HG02943 (cell line): ENCODE results near the gene PLBD2.

ENCODE experiments used
- ATAC-seq: cut with Tn5 transposase; IDR thresholded peaks from one replicate; pipeline ENCODE4 v1.9.1; 2021; ENCODE audit warnings: mild to moderate bottlenecking, low read depth, moderate library complexity; ENCODE audit not compliant: unreplicated experiment

Gene PLBD2, protein sequence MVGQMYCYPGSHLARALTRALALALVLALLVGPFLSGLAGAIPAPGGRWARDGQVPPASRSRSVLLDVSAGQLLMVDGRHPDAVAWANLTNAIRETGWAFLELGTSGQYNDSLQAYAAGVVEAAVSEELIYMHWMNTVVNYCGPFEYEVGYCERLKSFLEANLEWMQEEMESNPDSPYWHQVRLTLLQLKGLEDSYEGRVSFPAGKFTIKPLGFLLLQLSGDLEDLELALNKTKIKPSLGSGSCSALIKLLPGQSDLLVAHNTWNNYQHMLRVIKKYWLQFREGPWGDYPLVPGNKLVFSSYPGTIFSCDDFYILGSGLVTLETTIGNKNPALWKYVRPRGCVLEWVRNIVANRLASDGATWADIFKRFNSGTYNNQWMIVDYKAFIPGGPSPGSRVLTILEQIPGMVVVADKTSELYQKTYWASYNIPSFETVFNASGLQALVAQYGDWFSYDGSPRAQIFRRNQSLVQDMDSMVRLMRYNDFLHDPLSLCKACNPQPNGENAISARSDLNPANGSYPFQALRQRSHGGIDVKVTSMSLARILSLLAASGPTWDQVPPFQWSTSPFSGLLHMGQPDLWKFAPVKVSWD

DNA sequence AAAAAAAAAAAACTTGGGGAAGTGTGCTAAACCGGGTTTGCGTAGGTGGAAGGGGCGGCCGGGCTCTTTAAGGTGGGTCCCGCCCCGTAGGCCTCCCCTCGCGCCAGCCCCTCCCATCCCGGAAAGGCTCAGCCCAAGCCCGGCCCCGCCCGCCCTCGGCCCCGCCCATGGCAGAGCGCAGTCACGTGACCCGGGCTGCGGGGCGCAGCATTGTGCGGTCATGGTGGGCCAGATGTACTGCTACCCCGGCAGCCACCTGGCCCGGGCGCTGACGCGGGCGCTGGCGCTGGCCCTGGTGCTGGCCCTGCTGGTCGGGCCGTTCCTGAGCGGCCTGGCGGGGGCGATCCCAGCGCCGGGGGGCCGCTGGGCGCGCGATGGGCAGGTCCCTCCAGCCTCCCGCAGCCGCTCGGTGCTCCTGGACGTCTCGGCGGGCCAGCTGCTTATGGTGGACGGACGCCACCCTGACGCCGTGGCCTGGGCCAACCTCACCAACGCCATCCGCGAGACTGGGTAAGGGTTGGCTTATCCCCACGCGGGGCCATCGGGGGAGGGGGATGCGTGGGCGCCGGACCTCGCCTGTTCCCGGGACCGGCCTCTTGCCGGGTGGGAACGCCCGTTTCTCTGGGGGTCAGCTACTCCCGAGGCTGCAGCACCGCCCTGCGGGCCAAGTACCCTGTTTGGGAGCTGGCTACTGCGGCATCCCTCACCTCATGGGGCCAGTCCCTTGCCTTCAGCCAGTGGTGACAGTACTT is at the start of gene PLBD2:
Gene PLBD2, plus strand, starts transcription at position 207 of the 752 bp plus-strand sequence. Its CDS starts 14 bp downstream, at position 221.
- peak; percentile 90 for ATAC-seq

DNA sequence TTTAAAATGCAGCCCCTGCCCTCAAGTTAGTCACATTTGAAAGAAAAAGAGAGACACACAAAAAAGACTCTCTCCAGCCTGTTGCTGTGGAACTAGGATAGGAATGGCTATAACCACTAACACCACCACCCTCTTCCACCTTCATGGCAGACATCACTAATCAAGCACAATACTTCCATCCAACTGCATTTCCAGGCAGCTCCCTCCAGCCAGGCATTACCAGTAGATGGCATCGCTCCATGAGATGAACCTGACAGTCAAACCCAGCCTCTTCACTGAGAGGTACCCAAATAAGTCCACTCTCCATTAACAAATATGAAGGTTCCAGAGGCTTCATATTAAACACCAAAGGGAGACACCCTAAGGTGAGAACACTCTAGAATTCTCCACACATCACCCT is 47.9 kb upstream of the PLBD2 start:
- no peak for ATAC-seq

DNA sequence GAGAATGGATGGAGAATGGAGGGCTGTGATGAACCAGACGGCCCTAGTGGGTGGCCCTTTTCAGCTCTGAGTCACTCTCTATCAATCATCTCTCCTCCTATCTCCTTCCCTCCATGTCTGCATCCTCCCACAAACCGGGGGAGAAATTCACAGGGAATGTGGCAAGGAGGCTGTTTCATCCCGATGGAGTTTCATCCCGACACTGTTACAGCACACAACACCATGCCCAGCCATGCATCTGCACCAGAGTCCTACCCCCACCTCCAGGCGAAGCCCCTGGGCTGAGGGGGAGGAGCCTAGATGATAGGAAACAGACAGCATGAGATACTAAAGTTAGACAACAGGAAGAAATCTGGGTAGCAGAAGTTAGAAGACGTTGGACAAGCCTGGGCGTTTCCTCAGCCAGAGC is 44.3 kb upstream of the PLBD2 start:
- ATAC-seq: no peak

DNA sequence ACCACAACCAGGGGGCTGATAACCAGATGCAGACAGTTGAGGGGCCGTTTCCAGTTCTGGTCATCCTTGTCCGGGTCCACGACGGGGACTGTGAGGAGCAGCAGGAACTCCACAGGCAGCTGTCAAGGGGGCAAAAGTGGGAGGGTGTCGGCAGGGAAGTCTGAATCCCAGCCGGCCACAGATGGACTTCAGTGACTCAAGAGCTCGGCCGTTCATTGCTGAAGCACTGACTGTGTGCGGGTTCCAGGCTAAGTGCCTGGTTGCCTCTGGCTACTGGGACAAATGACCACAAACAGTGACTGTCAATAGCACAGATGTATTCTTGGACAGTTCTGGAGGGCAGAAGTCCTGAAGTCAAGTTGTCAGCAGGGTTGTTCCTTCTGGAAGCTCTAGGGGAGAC is 43.0 kb upstream of the PLBD2 start:
- ATAC-seq: no peak

DNA sequence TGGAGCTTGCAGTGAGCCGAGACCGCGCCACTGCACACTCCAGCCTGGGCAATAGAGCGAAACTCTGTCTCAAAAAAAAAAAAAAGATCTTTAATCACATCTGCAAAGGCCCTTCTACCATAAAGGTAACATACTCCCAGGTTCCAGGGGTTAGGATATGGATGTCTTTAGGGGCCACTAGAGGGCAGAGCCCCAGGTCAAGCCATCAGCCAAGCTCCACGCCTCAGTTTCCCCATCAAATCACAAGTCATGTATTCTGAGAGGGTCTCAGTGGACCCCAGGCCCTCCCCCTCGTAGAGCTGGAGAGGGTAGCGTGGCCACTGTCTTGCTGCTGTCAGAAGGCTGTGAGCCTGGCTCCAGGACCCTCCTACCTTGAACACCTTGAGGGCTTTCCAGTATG is 42.2 kb upstream of the PLBD2 start:
- no peak for ATAC-seq

DNA sequence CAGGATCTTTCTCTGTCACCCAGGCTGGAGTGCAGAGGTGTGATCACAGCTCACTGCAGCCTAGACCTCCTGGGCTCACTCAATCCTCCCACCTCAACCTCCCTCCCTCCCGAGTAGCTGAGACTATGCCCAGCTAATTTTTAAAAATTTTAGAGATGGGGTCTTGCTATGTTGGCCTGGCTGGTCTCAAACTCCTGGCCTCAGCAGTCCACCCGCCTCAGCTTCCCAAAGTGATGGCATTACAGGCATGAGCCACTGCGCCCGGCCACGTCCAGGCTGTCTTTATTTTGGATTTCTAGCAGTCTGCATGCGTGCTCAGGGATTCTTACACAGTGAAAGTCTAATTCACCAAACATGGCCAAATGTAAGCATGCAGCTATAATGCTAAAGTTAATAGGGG is 41.3 kb upstream of the PLBD2 start:
- ATAC-seq: no peak

DNA sequence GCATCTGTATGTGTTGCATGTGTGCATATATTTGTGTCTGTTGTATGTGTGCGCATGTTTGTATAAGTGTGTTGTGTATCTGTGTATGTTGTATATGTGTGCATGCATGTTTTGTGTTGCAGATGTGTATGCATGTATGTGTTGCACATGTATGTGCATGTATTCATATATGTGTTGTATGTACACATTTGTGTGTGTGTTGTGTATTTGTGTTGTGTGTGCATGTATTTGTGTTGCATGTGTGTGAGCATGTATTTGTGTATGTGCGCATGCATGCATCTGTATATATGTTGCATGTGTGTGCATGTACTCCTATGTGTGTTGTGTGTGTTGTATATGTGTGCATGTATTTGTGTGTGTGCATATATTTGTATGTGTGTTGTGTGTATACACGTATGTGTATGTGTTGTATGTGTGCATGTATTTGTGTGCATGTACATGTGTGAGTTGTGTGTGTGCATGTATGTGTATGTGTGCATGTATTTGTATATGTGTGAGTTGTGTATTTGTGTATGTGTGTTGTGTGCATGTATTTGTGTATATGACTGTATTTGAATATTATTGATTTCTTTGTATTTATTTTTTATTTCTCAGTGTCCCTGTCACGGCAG is 40.2 kb upstream of the PLBD2 start:
- ATAC-seq: no peak

DNA sequence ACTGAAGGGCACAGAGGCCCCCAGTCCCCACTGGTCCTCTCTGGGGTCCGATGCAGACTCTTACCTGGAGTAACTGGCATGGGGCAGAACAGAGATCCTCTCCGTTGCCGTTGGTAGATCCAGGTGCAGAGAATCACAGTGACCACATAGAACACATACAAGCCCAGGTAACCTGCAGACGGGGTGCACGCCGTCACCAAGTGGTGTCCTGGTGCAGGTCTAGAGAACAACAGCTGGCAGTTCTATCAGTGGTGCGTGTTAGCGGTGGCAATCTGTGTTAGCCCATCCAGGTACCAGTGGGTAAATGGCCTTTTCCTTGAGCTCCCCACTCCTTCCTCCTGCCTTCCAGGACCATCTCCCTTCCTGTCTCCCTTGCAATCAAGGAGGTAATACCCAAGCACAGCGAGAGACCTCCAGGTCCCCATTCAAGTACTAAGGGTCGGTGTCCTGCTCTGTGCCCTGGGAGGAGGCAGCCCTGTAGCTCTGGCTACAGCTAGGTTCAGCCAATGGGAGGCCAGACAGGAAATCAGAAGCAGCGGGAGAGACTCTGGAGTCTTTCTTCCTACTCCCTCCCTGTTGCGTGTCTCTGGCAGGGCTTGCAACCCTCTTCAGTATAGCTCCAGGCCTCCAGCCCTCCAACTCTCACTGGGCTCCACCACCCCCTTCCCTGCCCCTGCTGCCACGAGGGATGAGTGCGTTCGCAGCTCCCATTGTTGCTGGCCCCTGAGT is 39.3 kb upstream of the PLBD2 start:
- no peak for ATAC-seq

DNA sequence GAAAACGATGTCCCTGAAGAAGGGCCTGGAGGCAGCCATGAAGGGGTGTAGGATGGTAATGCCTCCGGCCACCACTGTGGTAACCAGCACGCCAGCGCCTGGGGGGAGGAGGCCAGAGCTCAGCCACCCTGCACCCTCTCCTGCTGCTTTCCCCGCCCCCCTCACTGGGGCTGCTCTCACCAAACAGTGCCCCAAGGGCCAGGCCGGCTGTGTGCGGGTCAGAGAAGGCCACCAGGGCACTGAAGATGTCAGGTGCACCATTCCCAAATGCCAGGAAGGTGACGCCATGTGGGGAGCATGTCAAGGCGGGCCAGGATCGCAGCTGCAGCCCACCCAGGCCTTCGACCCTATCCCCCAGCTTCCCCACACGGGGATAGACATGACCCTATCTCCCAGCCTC is 38.0 kb upstream of the PLBD2 start:
- ATAC-seq: no peak

DNA sequence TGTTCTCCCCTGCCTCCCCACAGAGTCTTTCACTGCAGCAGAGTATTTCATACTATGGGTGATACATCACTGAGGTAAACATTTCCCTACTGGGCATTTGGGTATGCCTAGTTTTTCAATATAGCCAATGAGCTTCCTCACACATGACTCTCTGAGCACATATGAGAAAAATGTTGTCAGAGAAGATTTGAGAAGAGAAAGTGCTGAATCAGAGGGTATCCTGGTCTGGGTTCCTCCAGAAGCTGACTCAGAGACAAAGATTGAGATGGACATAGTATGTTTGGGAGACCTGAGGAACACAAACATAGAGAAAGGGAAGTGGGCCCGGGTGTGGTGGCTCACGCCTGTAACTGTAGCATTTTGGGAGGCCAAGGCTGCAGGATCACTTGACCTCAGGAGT is 36.0 kb upstream of the PLBD2 start:
- no peak for ATAC-seq

DNA sequence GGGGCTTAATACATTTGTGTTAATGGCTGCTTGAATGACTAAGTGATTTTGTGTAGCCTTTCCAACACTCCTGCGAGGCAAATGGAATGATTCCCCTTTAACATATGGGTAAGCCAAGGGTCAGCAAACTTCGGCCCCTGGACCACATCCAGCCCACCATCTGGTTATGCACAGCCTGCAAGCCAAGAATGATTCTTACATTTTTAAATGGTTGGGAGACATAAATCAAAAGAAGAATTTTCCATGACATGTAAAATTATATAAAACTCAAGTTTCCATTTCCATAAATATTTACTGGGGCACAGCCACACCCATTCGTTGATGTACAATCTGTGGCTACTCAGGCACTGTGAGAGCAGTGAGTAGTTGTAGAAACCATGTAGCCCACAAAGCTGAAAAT is 32.5 kb upstream of the PLBD2 start:
- no peak for ATAC-seq

DNA sequence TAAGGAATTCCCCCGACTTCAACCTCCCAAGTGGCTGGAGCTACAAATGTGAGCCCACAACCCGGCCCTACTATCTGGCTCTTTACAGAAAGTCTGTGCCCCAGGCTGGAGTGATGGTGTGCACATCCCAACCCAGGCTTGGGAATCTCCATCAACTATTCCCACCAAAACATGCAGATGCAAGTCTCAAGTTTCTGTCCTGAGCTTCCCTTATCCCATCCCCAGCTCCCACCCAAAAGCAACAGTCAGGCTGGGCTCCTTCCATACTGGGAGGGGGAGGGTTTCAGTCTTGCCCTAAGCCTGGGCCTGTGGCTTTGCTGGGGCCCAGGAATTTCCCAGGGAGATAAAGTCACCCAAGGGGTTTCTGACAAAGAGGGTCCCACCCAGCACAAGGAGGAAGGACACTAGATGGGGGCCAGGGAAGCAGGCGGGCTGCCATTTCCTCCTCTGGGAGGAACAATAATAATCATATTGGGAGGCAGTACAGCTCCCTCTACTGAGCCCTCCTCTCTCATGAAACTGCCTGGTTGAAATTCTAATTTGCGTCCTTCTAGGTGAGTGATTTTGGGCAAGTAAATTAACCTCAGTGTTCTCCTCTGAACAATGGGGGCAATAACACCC is 31.5 kb upstream of the PLBD2 start:
- ATAC-seq: no peak

DNA sequence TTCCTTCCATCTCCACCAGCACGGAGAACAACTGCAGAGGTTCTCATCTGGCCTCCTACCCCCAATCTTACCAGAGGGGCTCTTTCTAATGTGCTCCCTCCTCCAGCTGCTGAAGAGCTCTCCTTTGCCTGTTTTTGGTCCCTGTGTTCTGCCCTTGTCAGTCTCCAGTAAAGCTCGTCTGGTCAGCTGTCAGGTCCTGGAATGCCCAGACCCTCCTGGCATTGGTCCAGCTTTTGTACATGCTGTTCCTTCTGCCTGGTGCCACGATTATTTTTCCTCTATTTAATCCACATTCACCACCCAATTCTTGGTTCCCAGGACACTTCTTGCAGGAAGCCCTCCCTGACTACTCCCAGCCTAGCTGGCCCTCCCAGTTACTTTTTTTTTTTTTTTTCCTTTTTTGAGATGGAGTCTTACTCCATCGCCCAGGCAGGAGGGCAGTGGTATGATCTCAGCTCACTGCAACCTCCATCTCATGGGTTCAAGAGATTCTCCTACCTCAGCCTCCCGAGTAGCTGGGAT is 30.0 kb upstream of the PLBD2 start:
- ATAC-seq: no peak

DNA sequence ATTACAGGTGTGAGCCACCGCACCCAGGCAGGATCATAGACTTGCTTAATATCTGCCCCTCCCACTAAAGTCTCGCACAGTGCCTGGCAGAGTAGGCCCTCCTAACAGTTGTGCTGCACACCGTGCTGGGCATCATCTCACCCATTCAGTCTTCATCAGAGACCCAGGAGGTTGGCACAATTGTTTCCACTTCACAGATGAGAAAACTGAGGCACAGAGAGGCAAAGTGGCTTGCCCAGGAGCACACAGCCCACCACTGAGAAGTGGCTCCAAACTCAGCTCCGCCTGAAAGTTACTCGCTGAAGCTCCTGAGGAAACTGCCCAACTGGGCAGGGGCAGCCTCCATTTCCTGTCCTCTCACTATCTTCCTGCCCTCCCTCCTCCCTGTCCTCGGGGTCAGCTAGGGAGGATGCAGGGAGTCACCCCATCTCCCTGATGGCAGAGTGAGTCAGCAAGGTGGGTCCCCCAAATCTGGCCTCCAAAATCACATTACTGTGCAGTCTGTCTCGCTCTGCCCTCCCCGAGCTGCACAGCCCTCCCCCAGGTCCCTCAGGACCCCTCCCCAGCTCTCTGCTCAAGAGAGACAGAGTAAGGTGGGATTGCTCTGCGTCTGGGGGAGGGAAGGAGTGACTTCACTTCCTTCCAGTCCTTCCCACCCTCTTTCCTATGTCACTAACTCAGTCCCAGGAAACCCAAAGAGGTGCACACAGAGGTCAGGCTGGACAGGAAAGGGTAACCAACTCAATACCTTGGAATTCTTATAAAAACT is 29.2 kb upstream of the PLBD2 start:
- no peak for ATAC-seq

DNA sequence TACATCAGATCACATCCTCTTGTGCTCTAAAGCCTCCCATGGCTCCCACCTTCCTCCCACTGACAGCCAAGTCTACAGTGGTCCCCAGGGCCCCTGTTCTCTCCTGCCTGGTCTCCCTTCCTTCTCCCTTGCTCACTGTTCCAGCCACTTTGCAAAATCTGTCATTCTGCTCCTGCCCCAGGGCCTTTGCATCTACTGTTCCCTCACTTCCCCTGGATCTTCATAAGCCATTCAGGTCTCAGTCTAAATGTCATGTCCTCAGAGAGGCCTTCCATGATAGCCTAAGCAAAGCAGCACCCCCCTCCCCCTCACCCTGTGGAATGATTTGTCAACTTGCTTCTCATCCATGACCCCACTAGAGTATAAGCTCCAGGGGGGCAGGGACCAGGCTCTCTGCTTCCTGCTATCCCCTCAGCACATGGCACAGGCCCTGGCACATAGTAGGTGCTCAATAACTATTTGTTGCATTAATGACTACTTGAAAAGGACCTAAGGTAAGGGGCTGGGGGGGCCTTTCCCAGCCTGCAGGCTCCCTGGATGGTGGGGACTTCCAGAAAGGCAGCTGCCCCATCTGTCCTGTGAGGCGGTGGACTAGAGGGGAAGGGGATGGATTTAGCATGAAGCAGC is 28.5 kb upstream of the PLBD2 start:
- no peak for ATAC-seq

DNA sequence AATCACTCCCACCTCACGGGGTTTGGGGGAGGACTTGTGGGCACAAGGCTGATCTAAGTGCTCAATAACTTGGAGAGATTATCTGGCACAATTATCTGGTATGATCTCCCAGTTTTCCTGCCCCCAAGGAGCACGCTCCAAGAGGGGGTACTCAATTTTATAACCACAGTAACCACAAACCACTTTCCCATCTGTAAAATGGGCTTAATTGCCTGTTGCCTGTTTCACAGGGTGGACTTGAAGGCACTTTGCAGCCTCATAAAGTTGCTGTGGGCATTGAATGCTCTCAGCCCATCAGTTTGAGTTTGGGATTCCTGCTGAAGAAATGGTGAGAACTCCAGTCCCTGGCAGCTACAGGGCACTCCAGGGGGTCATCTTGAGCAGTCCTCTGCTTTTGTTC is 27.9 kb upstream of the PLBD2 start:
- no peak for ATAC-seq

DNA sequence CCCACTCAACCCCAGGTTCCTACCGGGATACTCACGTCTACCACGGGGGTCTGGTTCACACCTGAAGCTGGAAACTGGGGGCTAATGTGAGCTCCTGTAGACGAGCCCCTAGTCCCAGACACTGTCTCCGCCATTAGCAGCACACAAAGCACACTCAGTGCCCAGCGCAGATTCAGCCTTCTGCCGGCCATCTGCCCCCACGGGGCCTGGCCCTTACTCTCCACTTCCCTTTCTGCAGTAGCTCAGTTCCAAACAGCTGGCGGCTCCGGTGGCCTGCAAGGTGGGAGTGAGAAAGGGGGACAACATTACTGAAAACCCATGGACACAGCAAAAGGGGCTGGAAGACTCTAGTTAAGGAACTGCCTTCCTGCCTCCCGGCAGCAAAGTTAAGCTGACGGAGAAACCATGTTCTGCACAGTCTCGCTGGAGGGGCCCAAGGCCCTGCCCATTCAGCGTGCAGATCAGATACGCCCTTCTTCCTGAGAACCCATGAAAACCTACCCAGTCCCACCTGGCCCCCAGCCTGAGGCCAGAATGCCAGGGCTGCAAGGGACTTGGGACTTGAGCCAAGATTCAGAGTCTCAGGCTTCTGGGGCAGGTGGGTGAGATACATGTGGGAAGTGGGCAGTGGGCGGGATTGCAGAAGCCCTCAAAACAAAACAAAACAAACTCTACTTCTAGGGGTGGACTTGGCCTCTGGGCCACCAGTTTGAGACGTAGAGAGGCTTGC is 25.5 kb upstream of the PLBD2 start:
- ATAC-seq: no peak

DNA sequence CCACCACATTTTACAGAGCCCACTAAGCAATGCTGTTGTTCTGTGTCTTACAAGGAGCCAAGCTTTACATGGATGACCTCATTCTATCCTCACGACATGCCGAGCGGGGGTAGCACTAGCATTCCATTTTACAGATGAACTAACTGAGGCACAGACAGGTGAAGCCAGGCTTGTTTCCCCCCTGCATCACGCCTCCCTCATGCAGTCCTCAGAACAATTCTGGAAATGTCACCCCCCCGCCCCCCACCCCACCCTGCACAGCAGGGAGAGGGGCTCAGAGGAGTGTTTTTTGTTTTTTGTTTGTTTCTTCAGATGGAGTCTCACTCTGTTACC is 25.0 kb upstream of the PLBD2 start:
- ATAC-seq: no peak
